GM23338 (cell line): ENCODE results near the gene IMPACT. TPM values are rescaled to one million over a fixed set of nuclear protein-coding genes. Genes with fewer than 3 reads are reported as not detected.

Source experiments
- ATAC-seq: fragments of 200-7000 bp; cut with Tn5 transposase; 3 replicates; pipeline ENCODE4 v1.9.1; 2020
- DNase-seq: peaks from one replicate; pipeline ENCODE4 v3.0.0-alpha.2; 2015; ENCODE audit warnings: low spot score
- H2AFZ ChIP-seq: fragments of 200-600 bp; sonication (generic); 2 replicates; pipeline ENCODE4 v1.8.0; 2016; ENCODE audit warnings: antibody characterized with exemption, mild to moderate bottlenecking, moderate library complexity
- H3F3A ChIP-seq: fragments of 200-600 bp; sonication (generic); replicated peaks from 2 replicates; pipeline ENCODE4 v1.8.0; 2017; ENCODE audit warnings: antibody characterized with exemption, mixed run types, low read depth
- H3K27ac ChIP-seq: fragments of 200-600 bp; sonication (generic); 2 replicates; pipeline ENCODE4 v1.6.1; 2016; ENCODE audit warnings: low read depth
- H3K27me3 ChIP-seq: fragments of 200-600 bp; sonication (generic); 2 replicates; pipeline ENCODE4 v1.8.0; 2016; ENCODE audit warnings: mild to moderate bottlenecking, mixed run types, moderate library complexity; ENCODE audit not compliant: insufficient read depth
- H3K36me3 ChIP-seq: fragments of 200-600 bp; sonication (generic); 2 replicates; pipeline ENCODE4 v1.8.0; 2016; ENCODE audit warnings: mild to moderate bottlenecking; ENCODE audit not compliant: insufficient read depth
- H3K4me1 ChIP-seq: fragments of 200-600 bp; sonication (generic); 2 replicates; pipeline ENCODE4 v1.8.0; 2016; ENCODE audit warnings: mild to moderate bottlenecking, moderate library complexity; ENCODE audit not compliant: insufficient read depth
- H3K4me2 ChIP-seq: fragments of 200-600 bp; sonication (generic); 2 replicates; pipeline ENCODE4 v1.7.1; 2017; ENCODE audit warnings: mixed run types
- H3K4me3 ChIP-seq: fragments of 200-600 bp; sonication (generic); 2 replicates; pipeline ENCODE4 v1.6.1; 2016; ENCODE audit warnings: mixed run types
- H3K79me2 ChIP-seq: fragments of 200-600 bp; sonication (generic); replicated peaks from 2 replicates; pipeline ENCODE4 v1.8.0; 2017; ENCODE audit warnings: mild to moderate bottlenecking; ENCODE audit not compliant: insufficient read depth
- H3K9me2 ChIP-seq: fragments of 200-600 bp; sonication (generic); 2 replicates; pipeline ENCODE4 v1.8.0; 2017; ENCODE audit not compliant: insufficient read depth
- H4K20me1 ChIP-seq: fragments of 200-600 bp; sonication (generic); replicated peaks from 2 replicates; pipeline ENCODE4 v1.8.0; 2017; ENCODE audit warnings: mild to moderate bottlenecking; ENCODE audit not compliant: insufficient read depth
- H3K27ac Mint-ChIP-seq: 2 replicates; pipeline ENCODE4 v1.8.0; 2020; ENCODE audit warnings: inconsistent platforms, mild to moderate bottlenecking, moderate library complexity, mixed read lengths
- H3K27me3 Mint-ChIP-seq: 3 replicates; pipeline ENCODE4 v1.8.0; 2022; ENCODE audit warnings: low read depth, mild to moderate bottlenecking, moderate library complexity, mixed read lengths, inconsistent platforms; ENCODE audit not compliant: insufficient read depth, poor library complexity
- H3K36me3 Mint-ChIP-seq: 3 replicates; pipeline ENCODE4 v1.8.0; 2021; ENCODE audit warnings: low read depth, mild to moderate bottlenecking, inconsistent platforms, moderate library complexity, mixed read lengths
- H3K4me1 Mint-ChIP-seq: 3 replicates; pipeline ENCODE4 v1.8.0; 2020; ENCODE audit warnings: mild to moderate bottlenecking, inconsistent platforms, mixed read lengths
- H3K4me3 Mint-ChIP-seq: 3 replicates; pipeline ENCODE4 v1.8.0; 2021; ENCODE audit warnings: moderate library complexity, mild to moderate bottlenecking, inconsistent platforms, mixed read lengths
- H3K9me3 Mint-ChIP-seq: 3 replicates; pipeline ENCODE4 v1.8.0; 2020; ENCODE audit warnings: moderate library complexity, mild to moderate bottlenecking, inconsistent platforms, mixed read lengths
- CREB1 ChIP-seq: fragments of 250-450 bp; sonication (Bioruptor Pico); IDR thresholded peaks from 2 replicates; pipeline ENCODE4 v1.5.0; 2020; ENCODE audit warnings: low read depth, mild to moderate bottlenecking, moderate library complexity
- EZH2 ChIP-seq: fragments of 200-600 bp; sonication (generic); IDR thresholded peaks from one replicate; pipeline ENCODE4 v1.8.0; 2017; ENCODE audit warnings: antibody characterized with exemption, mild to moderate bottlenecking, low read depth; ENCODE audit not compliant: unreplicated experiment
- EZH2phosphoT487 ChIP-seq: fragments of 200-600 bp; sonication (generic); IDR thresholded peaks from one replicate; pipeline ENCODE4 v1.8.1; 2018; ENCODE audit warnings: antibody characterized with exemption; ENCODE audit not compliant: unreplicated experiment
- JUNB ChIP-seq: IDR thresholded peaks from one replicate; pipeline ENCODE4 v1.6.1; 2016; ENCODE audit warnings: antibody characterized with exemption; ENCODE audit not compliant: unreplicated experiment
- NANOG ChIP-seq: IDR thresholded peaks from 2 replicates; pipeline ENCODE4 v1.6.1; 2016; ENCODE audit warnings: antibody characterized with exemption, borderline replicate concordance
- POLR2AphosphoS5 ChIP-seq: IDR thresholded peaks from 2 replicates; pipeline ENCODE4 v1.6.1; 2016; ENCODE audit warnings: antibody characterized with exemption, low read depth
- STAT1 ChIP-seq: IDR thresholded peaks from one replicate; pipeline ENCODE4 v1.6.1; 2016; ENCODE audit warnings: antibody characterized with exemption; ENCODE audit not compliant: unreplicated experiment
- ZNF114 ChIP-seq: fragments of 250-450 bp; sonication (Bioruptor Pico); IDR thresholded peaks from 2 replicates; pipeline ENCODE4 v1.5.0; 2020; ENCODE audit warnings: mild to moderate bottlenecking, moderate library complexity
- ZNF331 ChIP-seq: fragments of 250-450 bp; sonication (Bioruptor Pico); IDR thresholded peaks from 2 replicates; pipeline ENCODE4 v1.5.0; 2020; ENCODE audit warnings: low read depth, mild to moderate bottlenecking, moderate library complexity
- polyA plus RNA-seq: library from polyadenylated mRNA; unstranded; fragments of >200 nt; fragmentation: Nextera tagmentation; extraction: Ambion mirVana; gene quantifications from 2 replicates; pipeline ENCODE4 v1.2.1, GENCODE V29; 2016
- total RNA-seq: library from RNA; depleted of rRNA; stranded (reverse); fragments of >200 nt; shearing (Covaris generic); gene quantifications from 2 replicates; pipeline ENCODE4 v1.2.3, GENCODE V29; 2014
- TF ChIP-seq, protein P1 (sequence below): IDR thresholded peaks from one replicate; pipeline ENCODE4 v1.6.1; 2018; ENCODE audit warnings: antibody characterized with exemption; ENCODE audit not compliant: unreplicated experiment
- TF ChIP-seq, protein P2 (sequence below): IDR thresholded peaks from 2 replicates; pipeline ENCODE4 v1.6.1; 2016; ENCODE audit warnings: antibody characterized with exemption
- TF ChIP-seq, protein P3 (sequence below), 2 experiments: fragments of 200-600 bp in 1 of 2; sonication (generic) in 1 of 2; conservative IDR thresholded peaks; 2 replicates each; pipeline versions ENCODE4 v1.5.1 to v1.6.1; 2016 to 2017; ENCODE audit warnings: antibody characterized with exemption in 2 of 2, low read depth in 2 of 2, mild to moderate bottlenecking in 2 of 2, moderate library complexity in 1 of 2

IMPACT gene
- total and polyA plus RNA-seq, 2 experiments from 2014 or later = 42.1 to 47.6 TPM

DNA sequence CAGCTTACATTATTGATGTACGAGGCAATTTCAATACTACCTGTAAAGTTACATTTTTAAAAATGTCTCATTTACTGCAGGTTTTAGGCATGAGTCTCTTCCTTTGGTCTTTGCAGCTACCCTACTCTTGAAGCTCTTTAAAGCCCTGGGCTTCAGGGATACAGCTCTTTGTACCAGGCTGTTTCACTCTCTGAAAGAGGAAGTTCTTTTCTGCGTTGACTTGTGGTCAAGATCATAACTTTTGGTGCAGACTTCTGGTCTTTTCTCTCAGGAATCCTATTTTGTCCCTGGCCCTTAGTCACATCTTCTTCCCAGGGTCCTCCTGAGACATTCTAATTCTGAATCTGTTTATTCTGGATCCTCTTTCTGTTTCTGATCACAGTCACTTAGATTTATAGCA, 17.4 kb downstream of the IMPACT start (continued):
- TF ChIP-seq, protein P1, sequence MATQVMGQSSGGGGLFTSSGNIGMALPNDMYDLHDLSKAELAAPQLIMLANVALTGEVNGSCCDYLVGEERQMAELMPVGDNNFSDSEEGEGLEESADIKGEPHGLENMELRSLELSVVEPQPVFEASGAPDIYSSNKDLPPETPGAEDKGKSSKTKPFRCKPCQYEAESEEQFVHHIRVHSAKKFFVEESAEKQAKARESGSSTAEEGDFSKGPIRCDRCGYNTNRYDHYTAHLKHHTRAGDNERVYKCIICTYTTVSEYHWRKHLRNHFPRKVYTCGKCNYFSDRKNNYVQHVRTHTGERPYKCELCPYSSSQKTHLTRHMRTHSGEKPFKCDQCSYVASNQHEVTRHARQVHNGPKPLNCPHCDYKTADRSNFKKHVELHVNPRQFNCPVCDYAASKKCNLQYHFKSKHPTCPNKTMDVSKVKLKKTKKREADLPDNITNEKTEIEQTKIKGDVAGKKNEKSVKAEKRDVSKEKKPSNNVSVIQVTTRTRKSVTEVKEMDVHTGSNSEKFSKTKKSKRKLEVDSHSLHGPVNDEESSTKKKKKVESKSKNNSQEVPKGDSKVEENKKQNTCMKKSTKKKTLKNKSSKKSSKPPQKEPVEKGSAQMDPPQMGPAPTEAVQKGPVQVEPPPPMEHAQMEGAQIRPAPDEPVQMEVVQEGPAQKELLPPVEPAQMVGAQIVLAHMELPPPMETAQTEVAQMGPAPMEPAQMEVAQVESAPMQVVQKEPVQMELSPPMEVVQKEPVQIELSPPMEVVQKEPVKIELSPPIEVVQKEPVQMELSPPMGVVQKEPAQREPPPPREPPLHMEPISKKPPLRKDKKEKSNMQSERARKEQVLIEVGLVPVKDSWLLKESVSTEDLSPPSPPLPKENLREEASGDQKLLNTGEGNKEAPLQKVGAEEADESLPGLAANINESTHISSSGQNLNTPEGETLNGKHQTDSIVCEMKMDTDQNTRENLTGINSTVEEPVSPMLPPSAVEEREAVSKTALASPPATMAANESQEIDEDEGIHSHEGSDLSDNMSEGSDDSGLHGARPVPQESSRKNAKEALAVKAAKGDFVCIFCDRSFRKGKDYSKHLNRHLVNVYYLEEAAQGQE = no peak
- TF ChIP-seq, protein P2, sequence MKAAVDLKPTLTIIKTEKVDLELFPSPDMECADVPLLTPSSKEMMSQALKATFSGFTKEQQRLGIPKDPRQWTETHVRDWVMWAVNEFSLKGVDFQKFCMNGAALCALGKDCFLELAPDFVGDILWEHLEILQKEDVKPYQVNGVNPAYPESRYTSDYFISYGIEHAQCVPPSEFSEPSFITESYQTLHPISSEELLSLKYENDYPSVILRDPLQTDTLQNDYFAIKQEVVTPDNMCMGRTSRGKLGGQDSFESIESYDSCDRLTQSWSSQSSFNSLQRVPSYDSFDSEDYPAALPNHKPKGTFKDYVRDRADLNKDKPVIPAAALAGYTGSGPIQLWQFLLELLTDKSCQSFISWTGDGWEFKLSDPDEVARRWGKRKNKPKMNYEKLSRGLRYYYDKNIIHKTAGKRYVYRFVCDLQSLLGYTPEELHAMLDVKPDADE = no peak
- TF ChIP-seq POLR2AphosphoS5 = no peak
- TF ChIP-seq, protein P3, sequence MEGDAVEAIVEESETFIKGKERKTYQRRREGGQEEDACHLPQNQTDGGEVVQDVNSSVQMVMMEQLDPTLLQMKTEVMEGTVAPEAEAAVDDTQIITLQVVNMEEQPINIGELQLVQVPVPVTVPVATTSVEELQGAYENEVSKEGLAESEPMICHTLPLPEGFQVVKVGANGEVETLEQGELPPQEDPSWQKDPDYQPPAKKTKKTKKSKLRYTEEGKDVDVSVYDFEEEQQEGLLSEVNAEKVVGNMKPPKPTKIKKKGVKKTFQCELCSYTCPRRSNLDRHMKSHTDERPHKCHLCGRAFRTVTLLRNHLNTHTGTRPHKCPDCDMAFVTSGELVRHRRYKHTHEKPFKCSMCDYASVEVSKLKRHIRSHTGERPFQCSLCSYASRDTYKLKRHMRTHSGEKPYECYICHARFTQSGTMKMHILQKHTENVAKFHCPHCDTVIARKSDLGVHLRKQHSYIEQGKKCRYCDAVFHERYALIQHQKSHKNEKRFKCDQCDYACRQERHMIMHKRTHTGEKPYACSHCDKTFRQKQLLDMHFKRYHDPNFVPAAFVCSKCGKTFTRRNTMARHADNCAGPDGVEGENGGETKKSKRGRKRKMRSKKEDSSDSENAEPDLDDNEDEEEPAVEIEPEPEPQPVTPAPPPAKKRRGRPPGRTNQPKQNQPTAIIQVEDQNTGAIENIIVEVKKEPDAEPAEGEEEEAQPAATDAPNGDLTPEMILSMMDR (conservative IDR thresholded peaks at IDR 0.05; ENCODE audit: low read depth in 2 of 2) = no peak
- no peak for TF ChIP-seq EZH2phosphoT487
- no peak for TF ChIP-seq EZH2
- no peak for TF ChIP-seq STAT1

DNA sequence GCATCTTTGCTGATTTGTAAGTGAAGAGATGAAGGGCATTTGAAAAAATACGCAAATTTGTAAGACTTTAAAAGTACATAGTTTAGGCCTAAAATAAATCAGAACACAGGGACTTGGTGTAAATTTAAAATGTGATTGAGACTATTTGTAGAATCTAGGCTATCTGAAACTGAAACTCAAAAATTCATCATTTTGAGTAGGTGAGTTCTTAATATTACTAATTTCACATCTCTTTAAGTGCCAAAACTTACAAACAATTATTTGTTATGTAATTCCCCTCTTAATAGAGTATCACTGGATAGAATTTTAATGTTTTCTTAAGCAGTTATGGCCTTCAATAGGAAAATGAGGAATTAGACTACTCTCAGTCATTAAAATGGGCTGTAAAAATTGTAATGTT, 20.0 kb downstream of the IMPACT start:
- DNase-seq (no peak), ATAC-seq (no peak)
- Mint-ChIP-seq H3K36me3 (peaks cover 69% of the 10 kb centered on the region), H3K27me3 (no peaks in the 10 kb centered on the region), H3K4me3 (no peak overlapping the region), H3K4me1 (no peaks in the 10 kb centered on the region), H3K27ac (no peak overlapping the region), H3K9me3 (no peaks in the 10 kb centered on the region)
- no peak overlapping the region for H3K27ac ChIP-seq
- H3K36me3 ChIP-seq = peaks cover 57% of the 10 kb centered on the region
- no peaks in the 10 kb centered on the region for H4K20me1 ChIP-seq
- no peak overlapping the region for H3K4me3 ChIP-seq
- no peak overlapping the region for H2AFZ ChIP-seq
- no peaks in the 10 kb centered on the region for H3F3A ChIP-seq
- no peaks in the 10 kb centered on the region for H3K9me2 ChIP-seq
- no peaks in the 10 kb centered on the region for H3K4me1 ChIP-seq
- H3K79me2 ChIP-seq = no peaks in the 10 kb centered on the region
- no peaks in the 10 kb centered on the region for H3K27me3 ChIP-seq
- no peak overlapping the region for H3K4me2 ChIP-seq
- no peak for TF ChIP-seq EZH2phosphoT487
- TF ChIP-seq, protein P1 = no peak
- TF ChIP-seq EZH2 = no peak
- no peak for TF ChIP-seq STAT1
- TF ChIP-seq CREB1 (CRISPR knock-in tag) = no peak
- no peak for TF ChIP-seq ZNF114 (CRISPR knock-in tag)
- no peak for TF ChIP-seq JUNB
- TF ChIP-seq, protein P3 (conservative IDR thresholded peaks at IDR 0.05; ENCODE audit: low read depth in 2 of 2) = no peak
- TF ChIP-seq NANOG = no peak
- TF ChIP-seq ZNF331 (CRISPR knock-in tag) = no peak
